Cardiac fibroblast (primary cell): ENCODE measurements around the gene CELF4.
A peak's percentile ranks its signal among the peaks of the same experiment; 100 is the strongest.

ENCODE experiments used
- DNase-seq, 2 donors: peaks; one replicate each; pipeline versions ENCODE4 v3.0.0 to v3.0.0-alpha.2; 2010; ENCODE audit warnings: low read depth in 2 of 2
- H3K4me3 ChIP-seq, 2 donors: replicated peaks in 1 of 2; 1 replicate in 1 of 2; 2 replicates in 1 of 2; pipeline ENCODE4 v1.5.1; 2011; ENCODE audit warnings: low read depth in 2 of 2, low read length in 2 of 2, mild to moderate bottlenecking in 2 of 2, moderate library complexity in 1 of 2
- TF ChIP-seq, protein P1 (sequence below): IDR thresholded peaks from one replicate; pipeline ENCODE4 v1.5.1; 2011; ENCODE audit warnings: low read depth, mild to moderate bottlenecking, low read length, inconsistent platforms

Gene CELF4

DNA sequence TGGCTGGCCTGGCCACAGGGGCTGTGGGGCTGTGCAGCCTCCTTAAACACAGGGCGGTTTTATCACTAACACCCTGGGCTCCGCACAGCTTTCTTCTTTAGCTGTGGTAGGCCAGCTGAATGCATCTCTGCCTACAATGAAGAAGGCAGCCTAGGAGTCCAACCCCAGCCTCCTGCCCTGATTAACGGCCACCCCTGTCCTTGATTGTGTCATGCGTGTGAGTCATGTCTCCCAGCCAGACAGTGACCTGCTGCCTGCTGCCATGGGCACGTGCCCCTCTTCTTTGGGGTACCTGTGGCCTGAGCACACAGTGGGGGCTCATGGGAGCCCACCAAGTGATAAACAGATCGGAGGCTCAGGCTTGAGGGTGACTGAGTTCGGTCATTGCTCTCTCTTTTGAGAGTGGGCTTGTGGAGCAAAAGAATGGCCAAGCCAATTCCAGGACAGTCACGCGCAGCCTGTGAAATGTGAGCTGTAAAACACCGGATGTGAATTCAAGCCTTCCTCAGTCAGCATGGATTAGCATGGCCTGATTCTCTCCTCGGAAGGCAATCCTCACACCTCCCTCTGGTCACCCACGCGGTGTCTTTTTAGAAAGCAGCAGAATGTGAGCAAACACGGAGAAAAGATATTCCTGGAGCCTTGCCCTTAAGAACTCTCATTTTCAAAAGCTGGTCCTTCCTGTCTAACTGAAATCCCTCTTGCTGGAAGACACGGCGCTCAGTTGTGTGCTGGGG is 144.1 kb downstream of the CELF4 start:
- no peak for DNase-seq
- no peak overlapping the region for H3K4me3 ChIP-seq
- TF ChIP-seq, protein P1, sequence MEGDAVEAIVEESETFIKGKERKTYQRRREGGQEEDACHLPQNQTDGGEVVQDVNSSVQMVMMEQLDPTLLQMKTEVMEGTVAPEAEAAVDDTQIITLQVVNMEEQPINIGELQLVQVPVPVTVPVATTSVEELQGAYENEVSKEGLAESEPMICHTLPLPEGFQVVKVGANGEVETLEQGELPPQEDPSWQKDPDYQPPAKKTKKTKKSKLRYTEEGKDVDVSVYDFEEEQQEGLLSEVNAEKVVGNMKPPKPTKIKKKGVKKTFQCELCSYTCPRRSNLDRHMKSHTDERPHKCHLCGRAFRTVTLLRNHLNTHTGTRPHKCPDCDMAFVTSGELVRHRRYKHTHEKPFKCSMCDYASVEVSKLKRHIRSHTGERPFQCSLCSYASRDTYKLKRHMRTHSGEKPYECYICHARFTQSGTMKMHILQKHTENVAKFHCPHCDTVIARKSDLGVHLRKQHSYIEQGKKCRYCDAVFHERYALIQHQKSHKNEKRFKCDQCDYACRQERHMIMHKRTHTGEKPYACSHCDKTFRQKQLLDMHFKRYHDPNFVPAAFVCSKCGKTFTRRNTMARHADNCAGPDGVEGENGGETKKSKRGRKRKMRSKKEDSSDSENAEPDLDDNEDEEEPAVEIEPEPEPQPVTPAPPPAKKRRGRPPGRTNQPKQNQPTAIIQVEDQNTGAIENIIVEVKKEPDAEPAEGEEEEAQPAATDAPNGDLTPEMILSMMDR: no peak

DNA sequence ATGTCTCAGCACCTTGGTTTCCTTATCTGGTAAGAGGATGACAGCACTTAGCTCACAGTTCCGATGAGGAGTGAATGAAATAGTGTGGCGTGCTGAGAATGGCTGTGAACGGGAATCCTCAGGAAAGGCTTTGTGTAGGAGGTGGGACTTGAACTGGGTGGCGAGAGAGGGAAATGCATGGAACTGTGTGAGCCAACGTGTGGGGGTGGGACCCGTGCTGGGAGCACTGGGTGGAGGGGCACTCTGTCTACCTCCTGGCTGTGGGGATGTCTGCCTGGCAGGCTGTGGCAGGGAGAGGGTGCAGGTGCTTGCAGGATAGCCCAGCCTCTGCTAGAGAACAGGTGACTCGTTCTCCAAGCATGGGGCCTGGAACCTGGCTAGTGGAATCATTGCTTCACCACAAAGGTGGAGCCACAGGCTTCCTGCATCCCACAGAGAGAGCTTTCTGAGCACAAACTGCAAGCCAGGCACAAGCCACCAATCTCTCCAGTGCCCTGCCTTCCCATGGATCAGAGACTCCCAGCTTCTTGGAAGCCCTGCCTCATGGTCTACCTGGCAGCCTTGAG is 145.2 kb downstream of the CELF4 start:
- DNase-seq: no peak
- TF ChIP-seq, protein P1: no peak
- no peak overlapping the region for H3K4me3 ChIP-seq

DNA sequence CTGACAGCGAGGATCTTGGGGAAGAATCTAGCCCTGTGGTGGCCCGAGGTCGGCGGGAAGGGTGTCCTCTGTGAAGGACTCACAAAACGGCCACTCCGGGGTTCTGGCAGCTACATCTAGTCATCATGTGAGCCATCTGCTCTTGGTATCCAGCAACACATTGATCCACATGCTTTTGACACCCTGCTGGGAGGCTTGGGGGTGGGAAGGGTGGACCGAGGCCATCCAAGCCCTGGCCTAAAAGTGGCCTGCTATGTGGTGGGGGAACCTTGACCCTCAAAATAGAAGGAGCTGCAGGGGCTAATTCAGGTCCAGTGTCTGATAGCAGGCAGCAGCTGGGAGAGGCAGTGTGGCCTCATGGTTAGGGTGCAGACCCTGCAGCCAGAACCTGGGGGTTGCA is 145.7 kb downstream of the CELF4 start:
- no peak for DNase-seq
- TF ChIP-seq, protein P1: no peak
- no peak overlapping the region for H3K4me3 ChIP-seq

DNA sequence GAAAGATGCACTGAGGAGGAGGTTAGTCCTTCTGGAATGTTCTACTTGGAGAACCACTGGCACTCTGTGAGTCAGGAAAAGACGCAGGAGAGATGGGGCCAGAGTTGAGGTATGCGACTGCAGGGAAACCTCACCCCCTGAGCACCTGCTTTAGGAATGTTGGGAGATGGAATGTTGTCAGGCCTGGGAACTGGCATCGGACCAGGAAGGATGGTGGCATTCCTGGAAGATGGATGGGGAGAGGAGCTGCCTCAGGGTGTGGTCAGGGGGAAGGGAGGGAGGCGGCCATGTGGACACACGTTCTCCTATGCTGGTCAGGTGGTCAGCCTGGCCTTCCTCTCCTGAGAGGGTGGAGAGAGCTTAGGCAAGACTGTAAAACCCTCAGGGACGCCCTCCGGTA is 146.3 kb downstream of the CELF4 start:
- DNase-seq: peak in 1 of 2 donors; percentile 27
- TF ChIP-seq, protein P1: no peak
- no peak overlapping the region for H3K4me3 ChIP-seq

DNA sequence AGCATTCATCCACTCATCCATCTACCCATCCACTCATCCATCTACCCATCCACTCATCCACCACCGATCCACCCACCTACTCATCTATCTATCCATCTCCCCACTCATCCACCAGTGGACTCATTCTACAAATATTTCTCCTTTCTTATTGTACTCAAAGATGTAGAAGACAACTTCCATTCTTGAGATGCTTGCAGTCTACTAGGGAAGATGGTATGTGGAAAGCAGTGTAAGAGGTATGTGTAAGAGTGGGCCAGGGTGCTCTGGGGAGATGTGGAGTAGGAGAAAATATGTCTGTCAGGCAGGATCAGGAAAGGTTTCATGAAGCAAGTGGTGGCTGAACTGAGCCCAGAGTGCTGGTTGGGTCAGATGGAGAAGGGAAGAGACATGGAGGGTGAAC is 150.8 kb downstream of the CELF4 start:
- TF ChIP-seq, protein P1: no peak
- DNase-seq: no peak
- H3K4me3 ChIP-seq: no peak overlapping the region

DNA sequence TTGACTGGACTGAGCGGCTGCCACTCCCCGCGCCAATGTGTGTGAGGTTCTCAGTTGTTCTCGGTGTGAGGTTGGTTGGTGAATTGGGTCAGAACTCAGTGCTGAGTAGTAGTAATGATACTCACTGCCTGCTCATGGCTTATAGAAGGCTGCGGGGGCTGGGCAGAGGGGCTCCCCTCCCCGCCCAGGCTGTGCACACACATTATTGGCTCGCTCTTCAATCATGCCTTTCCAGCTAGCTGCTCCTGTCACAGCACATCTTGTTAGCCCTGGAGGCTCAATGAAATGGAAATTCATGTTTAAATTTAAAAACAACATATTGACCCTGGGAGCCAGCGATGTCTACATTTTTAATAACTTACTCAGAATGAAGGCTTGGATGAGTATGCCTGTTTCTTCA is 152.8 kb downstream of the CELF4 start:
- no peak for DNase-seq
- no peak overlapping the region for H3K4me3 ChIP-seq
- TF ChIP-seq, protein P1: no peak
